ENCODE measurements around the gene TCF7L1. TPM values are rescaled to one million over a fixed set of nuclear protein-coding genes. Genes with fewer than 3 reads are reported as not detected.
"Not testable (repeated sequence)": the region's sequence is repeated elsewhere in the genome, so short reads cannot be mapped to it uniquely, and the experiment has no call there.

TCF7L1 gene
- polyA plus RNA-seq, 10 donors = 31.2 to 48.0 (median 36.8) TPM

DNA sequence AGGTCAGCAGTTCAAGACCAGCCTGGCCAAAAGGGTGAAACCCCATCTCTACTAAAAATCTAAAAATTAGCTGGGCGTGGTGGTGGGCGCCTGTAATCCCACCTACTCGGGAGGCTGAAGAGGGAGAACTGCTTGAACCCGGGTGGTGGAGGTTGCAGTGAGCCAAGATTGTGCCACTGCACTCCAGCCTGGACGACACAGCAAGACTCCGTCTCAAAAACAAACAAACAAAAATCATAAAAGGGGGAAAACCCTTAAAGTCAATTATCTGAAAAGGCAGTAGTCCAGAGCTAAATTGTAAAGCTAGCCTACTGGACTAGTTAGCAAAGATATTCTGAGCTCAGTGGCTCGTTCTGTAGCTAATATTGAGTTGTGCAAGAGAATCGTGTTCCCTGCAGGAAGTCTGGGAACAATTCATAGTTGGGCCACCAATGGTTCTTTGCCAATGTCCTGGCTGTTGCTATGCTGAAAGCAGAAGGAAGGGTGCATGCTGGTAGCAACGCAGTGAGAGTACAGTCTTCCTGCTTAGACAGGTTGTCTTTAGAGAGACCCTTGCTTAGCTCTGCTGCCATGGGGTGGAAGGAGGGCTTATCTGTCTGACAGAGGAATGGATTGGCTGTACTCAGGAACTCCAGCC is 190.3 kb downstream of the TCF7L1 start:
- DNase-seq = no peak

- DNase-seq = not testable (repeated sequence)
These were observed 190.8 kb downstream of the TCF7L1 start for GRCh38 chr2:85323988-85324367.

DNA sequence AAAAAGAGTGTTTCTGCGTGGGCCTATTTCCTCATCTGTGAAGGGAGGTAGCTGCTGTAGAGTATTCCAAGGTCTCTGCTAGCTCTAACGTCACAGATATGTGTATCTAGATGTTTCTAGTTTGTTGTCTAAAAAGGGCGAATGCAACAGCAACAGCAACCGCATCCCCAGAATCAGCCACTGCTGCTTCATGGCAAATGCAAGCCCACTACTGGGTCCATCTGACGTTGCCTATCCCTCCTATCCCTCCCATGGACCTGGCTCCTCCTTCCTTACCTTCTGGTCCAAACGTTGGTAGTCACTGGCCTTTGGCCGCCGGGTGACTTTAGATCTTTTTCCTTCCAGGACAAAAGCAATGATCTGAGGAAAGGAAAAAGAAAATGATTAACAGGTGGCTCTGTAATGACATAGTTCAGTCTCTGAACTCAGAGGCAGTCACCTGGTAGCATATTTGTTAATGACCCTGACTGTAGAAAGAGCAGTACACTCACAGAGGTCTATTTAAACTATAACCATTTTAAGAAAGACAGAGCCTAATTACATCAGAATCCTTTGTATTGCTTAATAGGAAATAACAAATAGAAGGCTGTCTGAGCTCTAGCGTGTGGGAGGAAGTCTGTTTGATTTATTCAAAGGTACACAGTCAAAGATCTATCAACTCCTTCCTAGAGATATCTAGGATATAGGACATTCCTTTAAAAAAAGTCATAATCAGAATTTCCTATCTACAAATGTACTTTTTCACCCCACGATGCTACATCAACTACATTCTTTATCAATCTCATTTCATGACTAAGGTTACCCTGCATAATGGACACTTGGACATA is 191.7 kb downstream of the TCF7L1 start:
- DNase-seq = no peak

GRCh38 chr2:85325466-85325811 is 192.2 kb downstream of the TCF7L1 start:
- DNase-seq = no peak

- DNase-seq = peak in 1 of 3 donors; percentile 41
These were observed 193.4 kb downstream of the TCF7L1 start for GRCh38 chr2:85326406-85327159.

- peak; percentile 22 to 84 (median 61) for DNase-seq
These were observed 194.1 kb downstream of the TCF7L1 start for GRCh38 chr2:85327160-85327821.

DNA sequence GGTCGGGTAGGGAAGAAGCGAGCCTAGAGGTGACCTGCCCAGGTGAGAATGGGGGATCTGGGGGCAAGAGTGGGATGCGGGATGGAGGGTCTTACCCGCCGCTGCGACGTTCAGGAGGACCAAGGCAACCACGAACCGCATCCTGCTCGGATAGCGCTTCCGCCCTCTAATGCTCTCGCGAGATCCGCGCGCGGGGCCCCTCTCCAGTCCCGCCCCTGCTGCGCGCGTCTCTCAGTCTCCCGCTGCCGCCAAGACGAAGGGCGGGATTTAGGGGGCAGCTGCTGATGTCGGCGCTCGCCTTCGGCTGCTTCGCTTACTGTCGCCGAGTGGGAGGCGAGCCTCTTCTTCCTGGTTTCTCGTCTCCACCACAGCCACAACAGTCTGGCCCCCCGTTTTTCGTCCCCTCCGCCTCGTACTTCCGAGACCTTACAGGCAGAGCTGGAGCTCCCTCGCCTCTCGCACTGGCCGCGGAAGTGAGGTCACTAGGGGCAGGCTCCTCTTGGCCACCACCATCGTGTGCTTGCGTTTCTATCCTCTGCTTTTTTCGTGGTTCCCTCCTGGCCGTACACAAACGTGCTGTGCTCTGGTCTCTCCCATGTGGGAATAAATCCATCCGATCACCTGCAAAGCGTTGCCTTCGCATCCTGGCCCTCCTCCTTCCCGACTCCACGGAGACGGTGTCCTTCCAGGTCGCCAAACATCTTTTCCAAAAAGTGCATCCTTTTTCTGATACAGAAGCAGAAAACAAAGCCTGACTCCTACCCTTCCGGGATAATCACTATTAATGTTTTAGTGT is 194.8 kb downstream of the TCF7L1 start, which contains the start of gene TGOLN2:
Gene TGOLN2 (minus strand): TSS at position 168 of the 796 bp plus-strand sequence. CDS start 27 bp downstream, at position 141.
- peak; percentile 94 to 98 (median 95) for DNase-seq

DNA sequence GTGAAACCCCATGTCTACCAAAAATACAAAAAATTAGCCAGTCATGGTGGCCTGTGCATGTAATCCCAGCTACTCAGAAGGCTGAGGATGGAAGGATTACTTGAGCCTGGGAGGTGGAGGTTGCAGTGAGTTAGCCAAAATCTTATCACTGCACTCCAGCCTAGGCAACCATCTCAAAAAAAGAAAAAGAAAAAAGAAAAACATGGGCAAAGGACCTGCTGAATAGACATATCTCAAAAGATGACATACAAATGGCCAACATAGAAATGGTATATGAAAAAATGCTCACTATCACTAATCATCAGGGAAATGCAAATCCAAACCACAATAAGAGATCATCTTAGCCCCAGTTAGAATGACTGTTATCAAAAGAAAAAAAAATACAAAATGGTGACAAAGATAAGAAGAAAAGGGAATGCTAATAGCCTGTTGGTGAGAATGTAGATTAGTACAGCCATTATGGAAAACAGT is 196.0 kb downstream of the TCF7L1 start:
- no peak for DNase-seq

- DNase-seq = not testable (repeated sequence)
These were observed 196.5 kb downstream of the TCF7L1 start for GRCh38 chr2:85329701-85330100.

DNA sequence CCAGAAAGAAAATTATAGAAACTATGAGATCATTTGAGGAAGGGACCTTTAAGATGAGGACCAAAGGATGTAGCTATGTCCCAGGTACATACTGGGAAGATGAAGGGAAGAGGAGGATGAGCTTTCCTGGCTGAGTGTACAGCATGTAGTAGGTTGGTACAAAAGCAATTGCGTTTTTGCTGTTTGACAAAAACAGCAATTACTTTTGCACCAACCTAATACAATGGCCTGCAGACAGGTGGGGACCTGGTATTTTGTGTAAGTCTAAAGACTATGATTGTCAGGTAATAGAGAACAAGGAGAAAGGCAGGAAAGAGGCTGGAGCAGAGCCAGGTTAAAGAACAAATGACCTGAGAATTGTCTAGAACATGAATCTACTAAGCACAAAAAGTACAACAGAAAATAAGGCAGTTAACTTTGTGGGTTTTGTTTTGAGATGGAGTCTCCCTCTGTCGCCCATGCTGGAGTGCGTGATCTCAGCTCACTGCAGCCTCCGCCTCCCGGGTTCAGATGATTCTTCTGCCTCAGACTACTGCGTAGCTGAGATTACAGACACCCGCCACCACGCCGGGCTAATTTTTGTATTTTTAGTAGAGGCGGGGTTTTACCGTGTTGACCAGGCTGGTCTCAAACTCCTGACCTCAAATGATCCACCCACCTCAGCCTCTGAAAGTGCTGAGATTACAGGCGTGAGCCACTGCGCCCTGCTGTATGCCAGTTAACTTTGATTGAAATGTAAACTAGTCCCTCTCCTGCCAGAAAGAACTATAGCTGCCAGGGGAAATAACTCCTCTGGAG is 197.8 kb downstream of the TCF7L1 start:
- DNase-seq = no peak

- DNase-seq = not testable (repeated sequence)
These were observed 200.7 kb downstream of the TCF7L1 start for GRCh38 chr2:85333877-85334276.

DNA sequence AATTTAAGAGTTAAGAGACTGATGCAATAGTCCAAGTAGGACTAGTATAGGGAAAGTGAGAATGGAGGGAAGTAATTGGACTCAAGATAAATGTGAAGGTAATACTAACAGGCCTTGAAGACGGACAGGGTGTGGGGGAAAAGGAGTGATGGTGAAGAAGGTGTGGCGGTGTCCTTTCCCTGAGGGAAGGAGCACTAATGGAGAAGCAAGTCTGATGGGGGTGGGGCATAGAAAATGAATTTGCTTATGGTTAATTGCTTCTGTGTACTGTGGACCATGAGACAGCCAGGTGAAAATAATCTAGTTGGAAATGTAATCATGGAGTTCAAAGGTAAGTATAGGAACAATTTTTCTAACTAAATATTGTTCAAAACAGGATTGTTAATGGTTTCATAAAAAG is 201.7 kb downstream of the TCF7L1 start:
- no peak for DNase-seq

DNA sequence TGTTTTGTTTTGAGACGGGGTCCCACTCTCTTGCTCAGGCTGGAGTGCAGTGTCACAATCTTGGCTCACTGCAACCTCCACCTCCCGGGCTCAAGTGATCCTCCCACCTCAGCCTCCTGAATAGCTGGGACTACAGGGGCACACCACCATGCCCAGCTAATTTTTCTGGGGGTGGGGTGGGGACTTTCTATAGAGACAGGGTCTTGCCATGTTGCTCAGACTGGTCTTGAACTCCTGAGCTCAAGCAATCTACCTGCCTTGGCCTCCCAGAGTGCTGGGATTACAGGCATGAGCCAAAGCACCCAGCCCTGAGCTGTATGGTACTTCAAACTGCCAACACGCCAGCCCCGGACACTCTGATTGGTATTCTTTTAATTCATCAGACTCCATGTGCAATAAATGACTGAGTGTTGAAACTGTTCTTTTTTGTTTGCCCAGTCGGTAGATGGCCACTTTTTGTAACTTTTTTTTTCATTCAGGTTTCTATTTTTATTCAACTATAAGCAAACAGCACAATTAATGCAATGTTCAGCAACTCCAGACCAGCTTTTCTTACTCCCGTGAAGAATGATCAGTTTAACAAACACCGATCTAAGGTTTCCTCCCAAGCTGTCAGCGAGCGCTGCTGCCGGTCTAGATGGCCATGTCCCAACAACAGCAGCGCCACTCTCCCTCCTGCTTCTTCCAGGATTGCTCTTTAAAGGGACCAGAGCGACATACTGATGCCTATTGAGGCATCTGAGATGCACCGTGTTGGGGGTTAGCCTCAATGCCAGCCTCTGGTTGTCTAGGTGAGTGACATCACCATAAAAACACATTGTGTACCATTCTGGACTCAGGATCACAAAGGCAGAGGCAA is 207.1 kb downstream of the TCF7L1 start:
- no peak for DNase-seq

- no peak for DNase-seq
These were observed 208.3 kb downstream of the TCF7L1 start for GRCh38 chr2:85341269-85342029.

- DNase-seq = no peak
These were observed 209.0 kb downstream of the TCF7L1 start for GRCh38 chr2:85342156-85342555.

DNA sequence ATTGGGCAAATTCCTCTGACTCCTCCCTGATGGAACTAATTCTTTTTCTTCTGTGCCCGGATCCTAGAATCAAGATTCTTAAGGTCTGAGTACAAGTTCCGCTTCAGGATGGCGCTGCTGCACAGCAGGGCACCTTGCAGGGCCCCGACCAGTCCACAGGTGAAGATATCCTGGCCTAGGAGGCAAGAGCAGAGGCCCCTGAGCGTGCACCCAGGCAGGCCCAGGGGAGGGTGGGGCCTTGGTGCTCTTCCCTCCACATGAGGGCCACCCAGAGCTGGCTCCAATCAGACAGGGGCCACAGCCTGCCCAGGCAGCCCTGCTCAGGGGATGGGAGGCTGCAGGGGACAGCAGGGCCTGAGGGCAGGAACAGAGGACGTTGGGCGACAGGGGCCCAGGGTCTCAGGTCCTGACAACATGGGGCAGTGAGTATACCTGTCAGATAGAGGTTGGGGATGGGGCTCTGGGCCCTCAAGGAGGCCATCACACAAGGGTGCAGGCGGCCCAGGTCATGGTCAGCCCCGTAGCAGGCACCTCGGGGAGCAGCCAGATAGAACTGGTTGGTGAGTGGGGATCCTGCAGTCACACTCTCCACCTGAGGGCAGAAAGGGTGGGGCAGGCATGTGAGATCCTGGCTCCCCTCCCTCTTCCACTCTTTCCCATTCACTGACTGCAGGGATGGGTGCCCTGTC is 210.2 kb downstream of the TCF7L1 start:
- DNase-seq = not testable (repeated sequence)

- DNase-seq = no peak
These were observed 211.3 kb downstream of the TCF7L1 start for GRCh38 chr2:85344356-85344954.
